IPS-NIHi11 (cell line): ENCODE data around the gene LAMA2.

Source experiments
- DNase-seq: peaks from one replicate; pipeline ENCODE4 v3.0.0; 2012; ENCODE audit warnings: mixed read lengths, low spot score

LAMA2 gene

DNA sequence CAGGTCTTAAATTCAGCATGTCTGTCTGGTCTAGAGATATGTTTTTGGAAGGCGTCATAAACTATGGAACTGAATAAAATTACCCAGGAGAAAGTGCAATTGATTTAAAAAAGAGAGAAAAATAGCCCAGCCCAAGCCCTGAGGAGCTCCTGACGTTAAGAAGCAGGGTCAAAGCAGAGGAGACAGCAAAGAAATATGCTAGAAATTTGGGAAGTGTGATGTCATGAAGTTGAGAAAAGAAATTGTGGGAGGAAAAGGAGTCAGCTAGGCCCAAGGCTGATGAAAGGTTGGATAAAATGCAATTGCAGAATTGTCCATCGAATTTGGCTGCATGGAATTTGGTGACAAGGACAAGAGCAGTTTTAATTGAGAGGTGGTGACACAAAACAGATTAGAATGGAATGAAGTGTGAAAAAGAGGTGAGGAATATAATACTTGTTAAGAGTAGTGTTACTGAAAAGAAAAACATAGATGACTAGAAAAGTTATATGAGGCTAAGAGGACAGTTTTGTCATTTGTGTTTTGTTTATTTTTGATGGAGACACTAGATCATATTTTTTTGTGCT, 381.6 kb downstream of the LAMA2 start:
- DNase-seq, result no peak

- no peak for DNase-seq
Measured at GRCh38 chr6:129267028-129267427, 384.1 kb downstream of the LAMA2 start.

- DNase-seq, result no peak
Measured at GRCh38 chr6:129269076-129269475, 386.1 kb downstream of the LAMA2 start.

DNA sequence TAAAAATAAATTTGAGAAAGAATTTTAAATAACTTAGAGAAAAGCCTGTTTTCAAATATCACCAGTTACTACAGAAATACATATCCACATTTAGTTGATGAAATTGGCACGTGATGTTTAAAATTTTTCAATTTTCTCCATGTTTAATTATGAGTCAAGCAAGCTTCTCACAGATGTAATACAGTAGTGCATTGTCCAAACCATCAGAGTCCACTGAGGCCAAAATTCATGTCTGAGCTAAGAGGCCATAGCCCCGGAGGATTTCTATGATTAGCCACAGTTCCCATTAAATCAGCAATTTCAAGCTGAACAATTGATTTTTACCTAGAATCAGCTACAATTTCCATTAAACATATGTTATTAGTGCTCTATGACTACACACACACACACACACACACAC, 387.0 kb downstream of the LAMA2 start:
- no peak for DNase-seq

- no peak for DNase-seq
Measured at GRCh38 chr6:129270450-129270849, 387.5 kb downstream of the LAMA2 start.

GRCh38 chr6:129273161-129273560, 390.2 kb downstream of the LAMA2 start:
- no peak for DNase-seq

DNA sequence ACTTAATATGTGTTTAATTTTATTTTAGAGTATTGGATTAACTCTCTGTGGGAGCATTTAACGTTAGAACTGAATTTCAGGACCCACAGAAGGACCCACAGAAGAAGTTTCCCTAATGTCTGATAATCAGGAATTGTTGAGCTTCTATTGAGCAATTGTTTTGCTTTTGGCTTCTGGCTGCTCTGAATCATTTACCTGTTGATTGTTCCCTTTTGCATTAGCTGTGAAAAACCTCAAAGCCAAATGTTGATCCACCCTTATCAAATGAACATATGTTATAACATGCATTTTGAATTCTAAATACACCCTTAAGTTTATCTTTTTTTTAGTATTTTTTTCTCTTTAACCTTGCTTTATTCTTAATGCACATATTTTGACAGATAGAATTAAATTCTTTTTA, 393.5 kb downstream of the LAMA2 start:
- DNase-seq, result no peak

DNA sequence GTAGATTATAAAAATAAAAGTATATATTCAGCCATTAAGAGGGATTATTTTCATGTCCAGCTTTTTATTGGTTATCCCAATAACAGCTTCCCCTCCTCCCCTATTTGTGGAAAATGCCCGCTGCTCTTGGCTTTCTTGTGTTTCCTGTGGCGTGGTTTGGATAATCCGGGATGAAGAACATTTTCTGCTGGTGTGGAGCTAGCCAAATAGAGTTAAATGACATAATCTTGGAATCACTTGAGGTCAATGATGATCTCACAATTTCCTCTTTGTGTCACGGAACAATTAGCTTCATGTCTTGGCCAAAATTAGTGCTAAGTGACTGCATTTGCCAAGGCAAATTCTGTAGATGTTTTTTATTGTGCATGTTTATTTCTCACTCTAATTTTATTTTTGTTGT, 394.0 kb downstream of the LAMA2 start:
- DNase-seq, result no peak

- no peak for DNase-seq
Measured at GRCh38 chr6:129279343-129280292, 396.7 kb downstream of the LAMA2 start.

GRCh38 chr6:129280293-129280644, 397.3 kb downstream of the LAMA2 start:
- DNase-seq, result no peak

- DNase-seq, result no peak
Measured at GRCh38 chr6:129280749-129281148, 397.8 kb downstream of the LAMA2 start.

GRCh38 chr6:129281168-129281796, 398.3 kb downstream of the LAMA2 start:
- DNase-seq, result no peak

DNA sequence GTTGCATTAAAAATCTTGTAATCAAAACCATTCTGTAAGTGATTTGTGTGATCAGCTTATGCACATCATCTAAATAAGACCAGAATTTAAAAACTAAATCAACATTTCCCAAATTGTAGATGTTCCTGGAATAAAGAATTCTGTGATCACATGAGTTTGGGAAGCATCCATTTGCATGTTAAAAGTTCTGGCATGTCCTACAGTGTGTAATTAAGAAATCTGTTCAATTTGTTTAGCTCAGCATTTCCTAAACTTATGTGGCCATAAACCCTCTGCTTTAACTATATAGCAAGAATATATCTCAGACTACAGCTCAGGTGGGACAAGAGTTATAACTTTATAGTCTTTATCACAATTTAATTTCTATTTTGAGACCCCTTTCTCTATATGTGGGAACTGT, 399.1 kb downstream of the LAMA2 start:
- no peak for DNase-seq

DNA sequence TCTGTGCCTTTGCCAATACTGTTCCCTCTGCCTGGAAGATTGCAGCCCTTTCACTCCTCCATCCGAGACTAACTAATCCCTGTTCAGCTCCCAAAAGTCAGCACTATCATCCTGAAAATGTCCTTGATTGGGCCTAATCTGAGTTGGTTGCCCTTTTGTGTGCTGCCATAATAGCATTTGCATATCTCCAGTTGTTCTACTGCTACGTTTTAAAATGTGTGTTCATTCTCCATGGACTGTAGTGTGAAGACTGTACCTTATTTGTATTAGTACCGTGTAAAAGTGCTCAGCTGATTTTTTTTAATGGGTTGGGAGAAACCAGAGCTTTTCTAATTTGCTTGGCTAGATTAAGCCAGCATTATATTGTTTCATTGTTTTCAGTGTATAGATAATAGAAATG, 401.3 kb downstream of the LAMA2 start:
- no peak for DNase-seq

DNA sequence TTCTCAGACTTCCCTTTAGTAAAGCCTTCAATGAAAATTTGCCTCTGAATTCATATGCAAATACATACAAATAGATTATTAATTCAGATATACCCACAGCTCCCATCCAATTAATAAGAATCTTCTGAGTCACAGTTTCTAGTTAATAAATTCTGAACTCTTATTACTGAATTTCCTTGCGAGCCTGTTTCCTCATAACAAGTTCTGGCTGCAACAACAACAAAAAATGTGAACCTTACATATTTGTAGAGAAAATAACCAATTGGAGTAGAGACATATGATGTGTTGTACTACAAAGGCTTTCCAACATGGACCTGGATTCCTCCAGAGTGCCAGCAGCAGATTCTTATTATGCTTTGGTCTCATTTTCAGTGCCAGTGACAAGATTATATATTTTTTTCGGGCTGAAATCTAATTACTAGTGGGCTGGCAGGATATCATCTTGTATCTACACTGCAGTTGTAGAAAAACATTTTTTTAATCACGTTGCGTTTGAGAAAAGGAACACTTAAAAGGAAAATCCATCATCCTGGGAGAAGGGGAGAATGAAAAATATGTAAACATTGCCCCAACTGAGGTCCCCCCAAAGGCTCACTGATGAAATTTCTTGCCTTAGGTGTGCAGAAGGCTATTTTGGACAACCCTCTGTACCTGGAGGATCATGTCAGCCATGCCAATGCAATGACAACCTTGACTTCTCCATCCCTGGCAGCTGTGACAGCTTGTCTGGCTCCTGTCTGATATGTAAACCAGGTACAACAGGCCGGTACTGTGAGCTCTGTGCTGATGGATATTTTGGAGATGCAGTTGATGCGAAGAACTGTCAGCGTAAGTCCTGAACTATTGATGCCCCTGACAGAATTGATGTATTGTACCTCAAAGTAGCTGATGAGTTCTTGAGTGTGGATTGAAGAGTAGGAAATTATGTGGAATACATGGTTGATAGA, 404.6 kb downstream of the LAMA2 start:
- no peak for DNase-seq

- DNase-seq, result no peak
Measured at GRCh38 chr6:129289442-129289841, 406.5 kb downstream of the LAMA2 start.

DNA sequence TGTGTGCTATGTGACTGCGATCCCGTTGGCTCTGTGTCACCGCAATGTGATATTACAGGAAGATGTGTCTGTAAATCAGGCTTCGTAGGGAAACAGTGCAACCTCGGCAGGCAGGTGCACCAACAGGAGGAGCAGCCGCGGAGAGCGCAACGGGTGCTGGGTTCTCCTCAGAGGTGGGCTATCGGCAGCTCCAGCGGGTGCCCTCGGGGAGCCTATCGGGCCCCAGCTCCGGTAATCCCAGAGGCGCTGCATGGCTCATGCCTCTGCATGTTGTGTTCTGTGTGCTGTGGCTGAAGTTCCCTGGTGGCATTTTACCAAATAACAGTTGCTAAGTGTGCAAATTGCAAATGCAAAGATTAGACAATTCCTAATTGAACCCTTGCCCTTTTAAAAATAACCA, 409.9 kb downstream of the LAMA2 start:
- no peak for DNase-seq

DNA sequence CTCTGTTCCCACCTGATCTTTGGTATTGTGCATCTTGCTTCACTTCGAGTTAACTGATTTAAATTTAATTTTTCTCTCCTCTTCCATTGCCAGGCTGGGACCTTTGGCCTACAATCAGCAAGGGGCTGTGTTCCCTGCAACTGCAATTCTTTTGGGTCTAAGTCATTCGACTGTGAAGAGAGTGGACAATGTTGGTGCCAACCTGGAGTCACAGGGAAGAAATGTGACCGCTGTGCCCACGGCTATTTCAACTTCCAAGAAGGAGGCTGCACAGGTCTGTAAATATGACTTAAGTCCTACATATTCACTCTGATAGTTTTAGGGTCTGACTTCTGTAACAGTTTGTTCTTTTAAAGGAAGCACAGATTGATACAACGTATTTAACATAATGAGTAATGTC, 414.7 kb downstream of the LAMA2 start:
- no peak for DNase-seq

GRCh38 chr6:129302671-129303070, 419.7 kb downstream of the LAMA2 start:
- no peak for DNase-seq

GRCh38 chr6:129306826-129307225, 423.9 kb downstream of the LAMA2 start:
- DNase-seq, result no peak

- DNase-seq, result no peak
Measured at GRCh38 chr6:129307845-129308244, 424.9 kb downstream of the LAMA2 start.

GRCh38 chr6:129309154-129309553, 426.2 kb downstream of the LAMA2 start:
- no peak for DNase-seq
